GM19193 (cell line): ENCODE results near the gene ETDA.
"Not testable (repeated sequence)": the region's sequence is repeated elsewhere in the genome, so short reads cannot be mapped to it uniquely, and the experiment has no call there.

ENCODE experiments used
- POLR2A ChIP-seq: IDR thresholded peaks from 4 replicates; pipeline ENCODE4 v1.6.1; 2011; ENCODE audit not compliant: insufficient read depth, insufficient read length; ENCODE audit errors: extremely low read depth

Gene ETDA

DNA sequence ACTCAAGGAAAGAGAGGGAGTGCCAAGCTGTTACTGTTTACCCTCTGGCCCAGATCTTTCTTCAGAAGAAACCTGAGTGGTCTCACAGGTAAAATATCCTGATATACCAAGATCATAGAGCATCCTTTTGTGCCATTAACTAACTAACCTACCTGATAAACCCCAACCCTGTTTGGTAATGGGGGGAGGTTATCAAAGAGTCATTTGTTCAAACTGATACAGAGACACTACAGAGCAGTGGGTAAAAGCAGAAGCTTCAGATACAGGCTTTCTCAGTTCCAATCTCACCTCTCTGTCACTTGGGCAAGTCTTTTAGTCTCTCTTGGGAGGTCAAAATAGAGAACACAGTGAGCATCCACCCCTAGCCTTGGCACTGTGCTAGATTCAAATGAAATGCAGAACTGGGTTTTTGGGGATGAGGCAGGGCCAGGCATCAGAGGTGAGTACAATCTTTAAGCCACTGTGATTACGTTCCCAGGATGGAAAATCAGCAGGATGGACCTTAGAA lies at the start of gene ETDA:
ETDA (plus strand) TSS at position 51 of the 508 bp plus-strand sequence. CDS start 1,216 bp downstream, outside the sequence.
- TF ChIP-seq POLR2A, result not testable (repeated sequence)

GRCh38 chrX:135213200-135213844 lies 38.5 kb upstream of the ETDA start:
- TF ChIP-seq POLR2A, result no peak

GRCh38 chrX:135256923-135257322 lies 5.1 kb downstream of the ETDA start:
- no peak for TF ChIP-seq POLR2A

DNA sequence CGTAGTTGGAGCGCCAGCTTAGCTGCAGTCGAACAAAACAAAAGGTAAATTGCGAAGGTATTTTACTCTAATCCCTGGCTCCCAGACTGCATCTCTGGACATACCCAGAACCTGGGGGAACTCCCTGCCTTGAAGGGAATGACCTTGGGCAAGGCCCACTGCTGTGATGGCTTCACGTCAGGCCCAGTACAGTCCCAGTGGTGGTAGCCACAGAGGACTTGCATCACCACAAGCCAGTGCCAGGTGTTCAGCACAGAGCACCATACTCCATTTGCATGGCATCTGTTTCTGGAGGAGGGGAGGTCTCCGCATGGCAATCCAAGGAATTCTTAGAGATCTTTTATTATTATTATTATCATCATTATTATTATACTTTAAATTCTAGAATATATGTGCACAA lies 5.6 kb downstream of the ETDA start:
- no peak for TF ChIP-seq POLR2A

DNA sequence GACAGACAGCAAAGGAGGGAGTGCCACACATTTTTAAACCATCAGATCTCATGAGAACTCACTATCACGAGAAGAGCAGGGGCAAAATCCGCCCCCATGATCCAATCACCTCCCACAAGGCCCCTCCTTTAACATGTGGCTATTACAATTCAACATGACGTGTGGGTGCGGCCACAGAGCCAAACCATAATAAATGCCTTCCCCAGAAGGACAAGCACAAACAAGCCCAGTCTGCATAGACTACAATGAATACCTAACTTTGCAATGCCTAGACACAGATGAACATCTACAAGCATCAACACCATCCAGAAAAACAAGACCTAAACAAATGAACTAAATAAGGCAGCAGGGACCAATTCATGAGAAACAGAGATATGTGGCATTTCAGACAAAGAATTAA lies 12.3 kb downstream of the ETDA start:
- TF ChIP-seq POLR2A, result no peak

DNA sequence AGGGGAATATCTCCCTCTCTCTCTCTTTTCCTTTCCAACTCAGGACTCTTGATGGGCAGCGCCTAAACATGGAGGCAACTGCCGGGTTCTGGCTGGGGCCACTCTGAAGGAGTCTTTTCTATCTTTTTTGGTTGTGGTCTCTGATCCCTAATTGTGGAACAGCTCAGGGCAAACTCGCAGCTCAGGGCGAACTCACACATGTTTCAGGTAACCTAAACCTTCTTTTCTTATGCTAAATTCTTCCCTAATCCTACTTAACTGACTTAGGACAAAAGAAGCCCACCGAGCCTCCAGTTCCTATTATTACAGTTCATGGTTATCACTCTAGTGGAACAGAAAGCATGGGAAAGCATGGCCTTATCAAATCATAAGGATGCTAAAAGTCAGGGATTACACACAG lies 21.3 kb downstream of the ETDA start:
- TF ChIP-seq POLR2A, result no peak

- no peak for TF ChIP-seq POLR2A
Measured at GRCh38 chrX:135275973-135276372, 24.1 kb downstream of the ETDA start.

DNA sequence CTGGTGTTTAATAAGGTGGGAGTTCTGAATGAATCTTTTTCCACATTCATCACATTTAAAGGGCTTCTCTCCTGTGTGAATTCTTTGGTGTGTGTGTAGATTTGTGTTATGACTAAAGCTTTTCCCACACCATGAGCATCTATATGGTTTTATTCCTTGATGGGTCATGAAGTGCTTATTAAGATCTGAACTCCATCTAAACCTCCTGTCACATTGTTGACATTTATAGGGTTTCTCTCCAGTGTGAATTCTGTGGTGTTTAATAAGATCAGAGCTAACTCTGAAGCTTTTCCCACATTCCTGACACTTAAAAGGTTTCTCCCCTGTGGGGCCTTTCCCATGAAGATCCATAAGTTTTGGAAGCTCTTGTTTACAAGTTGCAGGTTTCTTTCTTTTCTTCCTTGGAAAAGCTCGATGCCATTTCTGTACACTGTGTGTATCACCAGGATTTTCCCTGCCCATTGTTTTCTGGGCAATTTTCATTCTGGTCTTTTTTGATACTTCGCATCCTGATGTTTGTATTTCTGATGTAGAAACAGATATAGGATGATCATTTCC lies 35.5 kb downstream of the ETDA start:
- no peak for TF ChIP-seq POLR2A

GRCh38 chrX:135295238-135295943 lies 43.5 kb downstream of the ETDA start:
- TF ChIP-seq POLR2A, result no peak

DNA sequence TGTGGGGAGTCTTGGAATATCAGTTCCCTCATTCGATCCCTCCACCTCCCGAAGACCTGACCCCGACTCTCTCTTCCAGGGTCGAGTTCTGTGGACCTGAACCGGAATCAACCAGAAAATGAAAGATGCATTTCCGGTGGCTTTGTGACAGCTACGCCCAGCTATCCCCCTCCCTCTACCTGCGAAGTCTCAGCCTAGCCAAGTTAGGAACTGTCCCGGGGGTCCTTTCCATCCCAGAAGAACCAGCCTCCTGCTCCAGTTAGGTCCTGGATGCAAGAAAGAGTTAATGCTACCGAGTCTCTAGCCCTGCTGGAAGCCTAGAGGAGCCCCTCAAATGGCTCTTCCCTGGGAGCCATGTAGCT lies 44.1 kb downstream of the ETDA start:
- TF ChIP-seq POLR2A, result no peak

DNA sequence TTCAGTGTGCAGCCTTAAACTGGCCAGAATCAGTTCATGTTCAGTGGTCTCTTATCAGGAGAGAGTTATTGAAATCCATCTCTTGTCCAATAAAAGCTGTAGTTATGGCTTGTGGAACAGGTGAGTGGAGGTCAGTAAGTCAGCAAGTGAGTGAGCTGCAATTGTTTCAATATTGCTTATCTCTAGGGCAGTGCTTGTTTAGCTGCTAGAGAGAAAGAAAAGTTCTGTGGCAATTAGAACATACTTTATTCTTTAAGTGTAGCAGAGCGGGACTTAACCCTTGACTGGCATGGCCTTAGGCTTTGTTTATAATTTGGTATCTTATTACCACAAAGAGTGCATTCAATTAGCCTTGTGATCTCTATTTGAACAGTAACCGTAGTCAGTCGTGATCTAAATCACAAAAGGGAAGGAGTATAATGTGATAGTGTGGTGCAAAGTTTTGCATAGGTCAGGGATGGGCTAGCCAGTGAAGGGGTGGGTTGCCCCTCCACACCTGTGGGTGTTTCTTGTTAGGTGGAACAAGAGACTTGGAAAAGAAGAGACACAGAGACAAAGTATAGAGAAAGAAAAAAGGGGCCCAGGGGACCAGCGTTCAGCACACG lies 50.5 kb downstream of the ETDA start:
- no peak for TF ChIP-seq POLR2A
